ENCODE data around the gene AKR1B15.

- TF ChIP-seq, protein P1, sequence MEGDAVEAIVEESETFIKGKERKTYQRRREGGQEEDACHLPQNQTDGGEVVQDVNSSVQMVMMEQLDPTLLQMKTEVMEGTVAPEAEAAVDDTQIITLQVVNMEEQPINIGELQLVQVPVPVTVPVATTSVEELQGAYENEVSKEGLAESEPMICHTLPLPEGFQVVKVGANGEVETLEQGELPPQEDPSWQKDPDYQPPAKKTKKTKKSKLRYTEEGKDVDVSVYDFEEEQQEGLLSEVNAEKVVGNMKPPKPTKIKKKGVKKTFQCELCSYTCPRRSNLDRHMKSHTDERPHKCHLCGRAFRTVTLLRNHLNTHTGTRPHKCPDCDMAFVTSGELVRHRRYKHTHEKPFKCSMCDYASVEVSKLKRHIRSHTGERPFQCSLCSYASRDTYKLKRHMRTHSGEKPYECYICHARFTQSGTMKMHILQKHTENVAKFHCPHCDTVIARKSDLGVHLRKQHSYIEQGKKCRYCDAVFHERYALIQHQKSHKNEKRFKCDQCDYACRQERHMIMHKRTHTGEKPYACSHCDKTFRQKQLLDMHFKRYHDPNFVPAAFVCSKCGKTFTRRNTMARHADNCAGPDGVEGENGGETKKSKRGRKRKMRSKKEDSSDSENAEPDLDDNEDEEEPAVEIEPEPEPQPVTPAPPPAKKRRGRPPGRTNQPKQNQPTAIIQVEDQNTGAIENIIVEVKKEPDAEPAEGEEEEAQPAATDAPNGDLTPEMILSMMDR (IDR thresholded peaks at IDR 0.05): no peak
- TF ChIP-seq POLR2A (IDR thresholded peaks at IDR 0.05): no peak
These were observed 40.6 kb downstream of the AKR1B15 start for GRCh38 chr7:134589491-134589941.

Measured in testis (tissue), 2 donors.